Hematopoietic multipotent progenitor cell treated with erythropoietin and hydrocortisone succinate and interleukin-3 and kit ligand, for 4 days (in vitro differentiated cells): ENCODE measurements around the gene TIMM10.

Experiments used
- DNase-seq: peaks from one replicate; pipeline ENCODE4 v3.0.0-alpha.2; 2015

The TIMM10 gene

GRCh38 chr11:57481915-57482781 lies 48.4 kb downstream of the TIMM10 start:
- no peak for DNase-seq

GRCh38 chr11:57481315-57481714 lies 49.2 kb downstream of the TIMM10 start:
- DNase-seq = no peak

- peak; percentile 91 for DNase-seq
Measured at GRCh38 chr11:57480409-57481137, 50.0 kb downstream of the TIMM10 start.

- no peak for DNase-seq
Measured at GRCh38 chr11:57479911-57480310, 50.6 kb downstream of the TIMM10 start.

- no peak for DNase-seq
Measured at GRCh38 chr11:57479021-57479663, 51.4 kb downstream of the TIMM10 start.
